Breast epithelium (tissue), 3 donors: ENCODE data around the gene TNFRSF6B.

Experiments used
- CTCF ChIP-seq, 3 donors: fragments of 450-650 bp; IDR thresholded peaks; one replicate each; pipeline ENCODE4 v1.5.1; 2016 to 2017; ENCODE audit warnings: antibody characterized with exemption in 3 of 3, mild to moderate bottlenecking in 3 of 3, moderate library complexity in 3 of 3
- POLR2A ChIP-seq: fragments of 450-650 bp; IDR thresholded peaks from one replicate; pipeline ENCODE4 v1.6.1; 2016; ENCODE audit warnings: antibody characterized with exemption, mild to moderate bottlenecking, moderate library complexity

- no peak for TF ChIP-seq CTCF (IDR thresholded peaks at IDR 0.05)
- no peak for TF ChIP-seq POLR2A
Observed at GRCh38 chr20:63657260-63657936, 39.1 kb upstream of the TNFRSF6B start.
